GM12875 (cell line): ENCODE data around the gene PHACTR1.

Experiments
- H3K4me3 ChIP-seq: one replicate; pipeline ENCODE4 v1.5.1; 2011; ENCODE audit warnings: low read depth, low read length, control low read depth
- TF ChIP-seq, protein P1 (sequence below): IDR thresholded peaks from 2 replicates; pipeline ENCODE4 v1.5.1; 2011; ENCODE audit warnings: low read depth, mild to moderate bottlenecking, control low read depth, inconsistent platforms, low read length, moderate library complexity, borderline replicate concordance; ENCODE audit not compliant: insufficient read depth

PHACTR1 gene

DNA sequence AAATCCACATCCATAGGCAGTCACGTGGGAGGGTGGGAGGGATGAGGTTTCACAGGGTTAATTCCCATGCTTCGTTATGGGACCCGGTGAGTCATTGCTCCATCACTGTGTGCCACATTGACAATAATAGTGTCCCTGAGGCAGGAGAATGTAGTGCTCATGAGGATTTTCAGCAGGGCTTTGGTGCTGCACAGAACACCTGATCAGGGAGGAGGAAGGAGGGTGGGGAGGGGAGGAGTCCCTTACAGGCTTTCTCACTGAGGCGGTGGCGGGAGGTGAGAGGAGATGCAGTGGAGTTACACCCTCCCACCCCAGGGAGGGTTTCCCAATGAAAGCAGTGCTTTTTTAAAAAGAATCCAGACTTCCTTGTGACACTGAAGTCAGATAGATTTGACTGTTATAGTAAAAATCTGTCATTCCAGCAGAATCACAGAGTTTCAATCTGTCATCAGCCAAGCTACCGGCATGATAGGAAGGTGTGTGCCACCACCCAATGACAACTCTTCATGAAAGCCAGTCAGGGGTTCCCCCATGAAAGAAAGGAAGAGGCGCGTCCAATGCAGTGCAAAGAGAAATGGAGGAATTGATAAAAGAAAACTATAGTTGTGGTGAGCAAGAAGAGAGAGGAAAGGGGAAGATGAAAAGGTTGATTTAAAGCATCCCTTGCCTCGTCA lies 467.0 kb downstream of the PHACTR1 start:
- TF ChIP-seq, protein P1, sequence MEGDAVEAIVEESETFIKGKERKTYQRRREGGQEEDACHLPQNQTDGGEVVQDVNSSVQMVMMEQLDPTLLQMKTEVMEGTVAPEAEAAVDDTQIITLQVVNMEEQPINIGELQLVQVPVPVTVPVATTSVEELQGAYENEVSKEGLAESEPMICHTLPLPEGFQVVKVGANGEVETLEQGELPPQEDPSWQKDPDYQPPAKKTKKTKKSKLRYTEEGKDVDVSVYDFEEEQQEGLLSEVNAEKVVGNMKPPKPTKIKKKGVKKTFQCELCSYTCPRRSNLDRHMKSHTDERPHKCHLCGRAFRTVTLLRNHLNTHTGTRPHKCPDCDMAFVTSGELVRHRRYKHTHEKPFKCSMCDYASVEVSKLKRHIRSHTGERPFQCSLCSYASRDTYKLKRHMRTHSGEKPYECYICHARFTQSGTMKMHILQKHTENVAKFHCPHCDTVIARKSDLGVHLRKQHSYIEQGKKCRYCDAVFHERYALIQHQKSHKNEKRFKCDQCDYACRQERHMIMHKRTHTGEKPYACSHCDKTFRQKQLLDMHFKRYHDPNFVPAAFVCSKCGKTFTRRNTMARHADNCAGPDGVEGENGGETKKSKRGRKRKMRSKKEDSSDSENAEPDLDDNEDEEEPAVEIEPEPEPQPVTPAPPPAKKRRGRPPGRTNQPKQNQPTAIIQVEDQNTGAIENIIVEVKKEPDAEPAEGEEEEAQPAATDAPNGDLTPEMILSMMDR = no peak
- no peak overlapping the region for H3K4me3 ChIP-seq

DNA sequence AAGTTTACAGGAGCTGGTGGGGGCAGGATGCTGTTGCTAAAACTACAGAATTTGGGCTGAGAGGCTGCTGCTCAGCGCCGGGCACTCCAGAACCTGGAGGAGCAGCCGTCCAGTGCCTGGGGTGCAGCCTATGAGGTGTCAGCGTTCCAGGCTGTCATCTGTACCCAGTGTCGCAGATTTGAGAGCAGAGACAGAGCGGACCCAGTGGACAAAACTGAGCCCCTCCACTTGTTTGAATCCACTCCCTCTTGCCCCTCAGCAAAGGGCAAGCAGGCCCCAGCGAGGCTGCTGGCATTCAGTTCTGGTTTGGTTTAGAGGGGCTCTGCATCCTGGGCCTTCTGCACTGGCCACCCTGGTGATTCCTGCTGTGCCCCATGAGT lies 467.5 kb downstream of the PHACTR1 start:
- H3K4me3 ChIP-seq = no peak overlapping the region
- TF ChIP-seq, protein P1 = no peak

DNA sequence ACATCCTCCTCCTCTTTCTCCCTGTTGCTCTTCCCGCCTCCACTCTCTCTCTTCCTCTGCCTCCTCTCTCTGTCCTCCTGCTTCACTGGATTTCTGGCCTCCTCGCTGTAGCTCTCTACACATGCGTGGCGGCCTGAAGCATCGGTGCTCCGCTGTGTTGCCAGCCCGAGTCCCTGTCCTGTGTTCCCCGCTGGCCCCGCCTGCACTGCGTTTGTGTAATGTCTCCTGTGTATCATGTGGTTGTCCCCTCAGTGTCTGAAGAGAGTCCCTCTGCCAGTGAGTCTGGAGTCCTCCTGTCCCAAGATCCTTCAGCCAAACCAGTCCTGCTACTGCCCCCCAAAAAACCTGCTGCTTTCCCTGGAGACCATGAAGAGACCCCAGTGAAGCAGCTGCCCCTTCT lies 468.0 kb downstream of the PHACTR1 start:
- TF ChIP-seq, protein P1 = no peak
- no peak overlapping the region for H3K4me3 ChIP-seq

DNA sequence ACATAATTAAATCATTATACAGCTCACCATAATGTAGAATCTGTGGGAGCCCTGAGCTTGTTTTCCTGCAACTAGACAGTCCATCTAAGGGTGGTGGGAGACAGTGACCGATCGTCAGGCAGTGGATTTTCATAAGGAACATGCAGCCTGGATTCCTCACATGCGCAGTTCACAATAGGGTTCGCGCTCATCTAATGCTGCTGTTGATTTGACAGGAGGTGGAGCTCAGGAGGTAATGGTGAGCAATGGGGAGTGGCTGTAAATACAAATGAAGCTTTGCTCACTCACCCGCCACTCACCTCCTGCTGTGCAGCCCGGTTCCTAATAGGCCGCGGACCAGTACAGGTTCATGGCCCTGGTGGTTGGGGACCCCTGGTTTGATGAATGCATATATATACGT lies 470.3 kb downstream of the PHACTR1 start:
- TF ChIP-seq, protein P1 = no peak

DNA sequence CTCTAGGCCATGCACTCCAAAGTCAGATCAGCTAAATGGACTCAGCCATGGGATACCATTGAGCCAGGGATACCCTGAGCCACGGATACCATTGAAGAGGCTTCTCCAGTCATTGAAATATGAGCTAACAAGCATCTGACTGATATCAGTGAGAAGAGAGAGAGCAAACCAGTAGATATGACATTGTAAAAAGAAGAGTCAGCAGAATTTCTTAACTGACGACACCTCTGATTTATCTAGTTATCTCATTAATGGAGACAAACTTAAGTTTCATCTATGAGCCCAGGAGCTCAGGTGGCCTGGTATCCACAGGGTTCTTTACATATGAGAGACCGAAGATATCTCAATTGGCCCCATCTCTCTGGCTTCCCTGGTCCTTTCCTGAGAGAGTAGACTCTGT lies 471.1 kb downstream of the PHACTR1 start:
- TF ChIP-seq, protein P1 = no peak

More for the DNA sequence above, 470.3 kb downstream of the PHACTR1 start:
- H3K4me3 ChIP-seq = no peak overlapping the region

DNA sequence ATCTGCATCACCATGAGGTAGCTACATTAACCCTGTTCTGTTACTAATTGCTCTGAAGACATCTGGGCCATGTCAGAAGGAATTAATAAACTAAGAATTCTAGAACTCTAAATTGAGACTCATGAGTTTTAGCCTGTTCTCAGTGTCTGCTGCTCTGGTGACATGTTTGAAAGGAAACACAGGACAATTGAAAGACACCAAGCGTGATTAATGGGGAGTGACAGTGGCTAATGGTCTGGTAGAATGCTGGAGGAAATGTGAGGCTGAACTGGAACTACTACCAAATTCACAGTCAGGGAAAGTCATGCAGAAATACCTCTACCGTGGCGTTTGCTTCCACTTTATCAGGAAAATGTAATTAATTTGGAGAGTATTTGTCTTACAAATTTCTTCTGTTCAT lies 471.7 kb downstream of the PHACTR1 start:
- no peak overlapping the region for H3K4me3 ChIP-seq
- TF ChIP-seq, protein P1 = no peak

More for the DNA sequence above, 471.1 kb downstream of the PHACTR1 start:
- no peak overlapping the region for H3K4me3 ChIP-seq

DNA sequence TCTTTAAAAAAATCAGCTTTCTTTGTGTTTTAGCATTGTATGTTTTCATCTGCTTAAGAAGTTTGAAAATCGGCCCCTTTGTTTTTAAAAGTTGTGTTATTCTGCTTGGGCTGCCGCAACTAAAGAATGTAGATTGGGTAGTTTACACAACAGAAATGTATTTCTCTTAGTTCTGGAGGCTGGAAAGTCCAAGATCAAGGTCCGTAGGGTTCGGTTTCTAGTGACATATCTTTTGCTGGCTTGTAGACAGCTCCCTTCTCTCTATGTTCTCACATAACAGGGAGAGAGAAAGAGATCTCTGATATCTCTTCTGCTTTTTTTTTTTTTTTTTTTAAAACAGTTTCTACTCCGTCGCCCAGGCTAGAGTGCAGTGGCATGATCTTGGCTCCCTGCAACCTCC lies 473.1 kb downstream of the PHACTR1 start:
- TF ChIP-seq, protein P1 = no peak
- no peak overlapping the region for H3K4me3 ChIP-seq
